VCaP (cell line): ENCODE measurements around the gene WDR48.
"Not testable (repeated sequence)": the region's sequence is repeated elsewhere in the genome, so short reads cannot be mapped to it uniquely, and the experiment has no call there.

Experiments
- H3K27ac ChIP-seq: fragments of 450-650 bp; 2 replicates; pipeline ENCODE4 v1.5.1; 2017
- TF ChIP-seq, protein P1 (sequence below): fragments of 450-650 bp; conservative IDR thresholded peaks from 2 replicates; pipeline ENCODE4 v1.5.1; 2017; ENCODE audit warnings: mild to moderate bottlenecking, moderate library complexity

The WDR48 gene

DNA sequence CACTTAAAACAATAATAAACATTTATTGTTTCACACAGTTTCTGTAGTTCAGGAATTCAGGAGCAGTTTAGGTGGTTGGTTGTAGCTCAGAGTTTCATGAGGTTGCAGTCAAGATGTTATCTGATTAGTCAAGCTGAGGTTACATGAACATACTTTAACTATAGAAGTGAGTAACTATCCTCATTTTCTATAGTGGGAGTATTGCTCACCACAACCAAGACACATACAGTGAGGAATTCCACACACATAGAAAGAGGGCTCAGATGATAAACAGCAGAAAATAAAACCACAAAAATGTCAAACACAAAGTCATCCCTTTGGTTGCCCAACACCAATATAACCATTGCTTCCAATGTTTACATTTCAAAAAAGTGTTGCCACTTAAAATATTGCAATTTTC, 13.7 kb upstream of the WDR48 start:
- no peak overlapping the region for H3K27ac ChIP-seq
- TF ChIP-seq, protein P1, sequence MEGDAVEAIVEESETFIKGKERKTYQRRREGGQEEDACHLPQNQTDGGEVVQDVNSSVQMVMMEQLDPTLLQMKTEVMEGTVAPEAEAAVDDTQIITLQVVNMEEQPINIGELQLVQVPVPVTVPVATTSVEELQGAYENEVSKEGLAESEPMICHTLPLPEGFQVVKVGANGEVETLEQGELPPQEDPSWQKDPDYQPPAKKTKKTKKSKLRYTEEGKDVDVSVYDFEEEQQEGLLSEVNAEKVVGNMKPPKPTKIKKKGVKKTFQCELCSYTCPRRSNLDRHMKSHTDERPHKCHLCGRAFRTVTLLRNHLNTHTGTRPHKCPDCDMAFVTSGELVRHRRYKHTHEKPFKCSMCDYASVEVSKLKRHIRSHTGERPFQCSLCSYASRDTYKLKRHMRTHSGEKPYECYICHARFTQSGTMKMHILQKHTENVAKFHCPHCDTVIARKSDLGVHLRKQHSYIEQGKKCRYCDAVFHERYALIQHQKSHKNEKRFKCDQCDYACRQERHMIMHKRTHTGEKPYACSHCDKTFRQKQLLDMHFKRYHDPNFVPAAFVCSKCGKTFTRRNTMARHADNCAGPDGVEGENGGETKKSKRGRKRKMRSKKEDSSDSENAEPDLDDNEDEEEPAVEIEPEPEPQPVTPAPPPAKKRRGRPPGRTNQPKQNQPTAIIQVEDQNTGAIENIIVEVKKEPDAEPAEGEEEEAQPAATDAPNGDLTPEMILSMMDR, result no peak

- TF ChIP-seq, protein P1, result no peak
Observed at GRCh38 chr3:39050029-39050428, 1.8 kb upstream of the WDR48 start.

GRCh38 chr3:39052583-39052982, 767 bp downstream of the WDR48 start:
- peak overlapping the region; percentile 94 for H3K27ac ChIP-seq
- TF ChIP-seq, protein P1, result no peak

More at GRCh38 chr3:39050029-39050428, 1.8 kb upstream of the WDR48 start:
- H3K27ac ChIP-seq, result no peak overlapping the region

GRCh38 chr3:39053696-39054095, 1.9 kb downstream of the WDR48 start:
- no peak overlapping the region for H3K27ac ChIP-seq
- TF ChIP-seq, protein P1, result no peak

DNA sequence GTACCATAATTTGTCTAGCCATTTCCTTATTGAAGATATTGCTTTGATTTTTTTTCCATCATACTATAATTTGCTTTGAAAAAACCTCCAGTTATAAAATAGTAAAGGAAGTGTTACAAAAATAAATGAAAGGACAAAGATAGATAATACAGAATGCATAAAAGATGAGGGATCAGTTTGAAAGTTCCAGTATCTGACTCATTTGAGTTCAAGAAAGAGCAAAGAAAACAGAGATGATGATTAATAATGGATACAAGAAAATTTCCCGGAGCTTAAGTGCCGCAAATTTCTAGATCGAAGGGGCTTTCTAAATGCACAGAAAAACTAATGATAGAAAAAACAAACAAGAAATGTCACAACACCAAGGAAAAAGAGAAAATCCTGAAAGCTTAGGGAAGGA, 4.3 kb downstream of the WDR48 start:
- H3K27ac ChIP-seq, result no peak overlapping the region

GRCh38 chr3:39061228-39061627, 9.4 kb downstream of the WDR48 start:
- H3K27ac ChIP-seq, result not testable (repeated sequence)

More for the DNA sequence above, 4.3 kb downstream of the WDR48 start:
- TF ChIP-seq, protein P1, result no peak

GRCh38 chr3:39062180-39062579, 10.4 kb downstream of the WDR48 start:
- H3K27ac ChIP-seq, result no peak overlapping the region
- TF ChIP-seq, protein P1, result no peak

GRCh38 chr3:39063143-39063542, 11.3 kb downstream of the WDR48 start:
- H3K27ac ChIP-seq, result no peak overlapping the region
- TF ChIP-seq, protein P1, result no peak
